Measurements from ENCODE around the gene GSX2.

- TF ChIP-seq CTCF (IDR thresholded peaks at IDR 0.05) (no peak), POLR2A (IDR thresholded peaks at IDR 0.05) (peak; percentile 92 to 98 (median 98))
These were observed 35.4 kb upstream of the GSX2 start, which contains the start of gene CHIC2 for GRCh38 chr4:54064317-54065111.

Data from body of pancreas (tissue), 4 donors.